DND-41 (cell line): ENCODE measurements around the gene TAF6L.
"Not testable (repeated sequence)": the region's sequence is repeated elsewhere in the genome, so short reads cannot be mapped to it uniquely, and the experiment has no call there.

Experiments
- CTCF ChIP-seq: IDR thresholded peaks from 2 replicates; pipeline ENCODE4 v1.5.1; 2012; ENCODE audit warnings: borderline replicate concordance, low read length, moderate library complexity, mild to moderate bottlenecking; ENCODE audit not compliant: poor library complexity, severe bottlenecking; ENCODE audit errors: extremely low read depth
- EZH2 ChIP-seq: IDR thresholded peaks from 3 replicates; pipeline ENCODE4 v1.6.1; 2012; ENCODE audit warnings: borderline replicate concordance, low read depth, mild to moderate bottlenecking, moderate library complexity, low read length, inconsistent platforms; ENCODE audit not compliant: severe bottlenecking

GRCh38 chr11:62828130-62828529, 56.9 kb downstream of the TAF6L start:
- not testable (repeated sequence) for TF ChIP-seq CTCF, EZH2
